HG03139 (cell line): Measurements from ENCODE around the gene TPM2.

ENCODE experiments used
- ATAC-seq: cut with Tn5 transposase; IDR thresholded peaks from one replicate; pipeline ENCODE4 v1.9.1; 2021; ENCODE audit not compliant: unreplicated experiment

The TPM2 gene

DNA sequence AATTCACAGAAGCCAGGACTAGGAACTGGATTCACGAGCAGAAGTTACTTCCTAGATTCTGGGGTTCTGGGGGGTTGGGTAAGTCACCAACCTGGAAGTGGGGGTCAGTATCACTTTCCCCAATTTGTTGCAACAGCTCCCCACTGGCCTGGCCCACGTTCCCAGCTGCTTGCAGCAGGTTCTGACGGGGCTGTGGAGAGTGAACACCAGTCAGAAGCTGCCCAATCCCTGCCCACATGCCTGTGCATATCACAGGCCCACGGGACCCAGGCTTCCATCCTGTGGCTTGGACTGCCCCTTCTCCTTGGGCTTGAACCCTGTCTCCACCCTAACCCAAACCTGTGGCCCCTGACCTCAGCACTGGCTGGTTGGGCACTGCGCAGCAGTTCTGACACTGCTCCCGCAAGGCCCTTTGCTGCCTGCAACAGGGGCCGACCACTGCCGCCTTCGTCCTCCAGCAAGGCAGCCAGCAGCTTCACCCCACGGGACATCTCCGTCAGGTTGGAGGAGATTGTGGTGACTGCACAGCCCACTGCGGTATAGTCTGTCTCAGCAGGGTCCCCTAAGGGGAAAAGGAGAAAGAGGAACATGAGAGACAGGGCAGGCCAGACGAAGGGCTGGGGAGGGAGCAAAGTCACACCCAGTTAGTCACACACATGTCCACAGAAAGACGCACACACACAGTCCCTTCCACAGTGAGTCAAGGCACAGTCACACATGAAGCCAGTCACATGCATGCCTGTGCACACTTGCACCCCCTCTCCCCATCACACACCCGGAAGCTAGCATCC lies 29.2 kb upstream of the TPM2 start:
- ATAC-seq: peak; percentile 45

DNA sequence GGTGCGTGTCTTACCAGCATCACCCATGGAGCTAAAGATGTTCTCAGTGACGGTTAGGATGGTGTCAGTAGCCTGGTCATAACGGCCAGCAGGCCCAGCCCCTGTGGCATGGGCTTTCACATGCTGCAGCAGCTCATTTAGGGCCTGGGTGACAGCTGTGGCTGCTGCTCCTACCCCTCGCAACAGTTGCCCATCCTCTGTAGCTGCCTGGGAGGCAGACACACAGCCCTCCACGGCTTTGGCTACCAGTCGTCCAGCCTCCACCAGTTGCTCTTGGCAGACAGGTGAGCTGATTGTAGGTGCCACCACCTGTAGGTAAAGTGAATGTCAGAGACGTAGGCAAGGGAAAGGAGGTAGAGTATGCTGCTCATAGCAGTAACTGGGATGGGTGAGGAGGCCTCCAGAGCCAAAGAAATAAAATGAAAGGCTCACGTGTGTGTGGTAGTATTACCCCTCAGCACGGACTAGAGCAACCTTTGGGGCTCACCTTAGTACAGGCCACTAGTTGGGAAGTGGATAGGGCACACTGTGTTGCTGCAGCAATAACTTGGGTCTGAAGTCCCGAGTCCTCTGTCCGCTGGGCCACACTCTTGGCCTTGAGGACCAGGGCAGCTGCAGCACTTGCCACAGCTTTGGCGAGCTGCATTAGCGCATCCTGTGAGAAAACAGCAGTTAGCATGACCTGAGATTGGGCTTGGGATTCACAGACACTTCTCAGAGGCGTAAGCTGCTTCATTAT lies 27.6 kb upstream of the TPM2 start:
- no peak for ATAC-seq

DNA sequence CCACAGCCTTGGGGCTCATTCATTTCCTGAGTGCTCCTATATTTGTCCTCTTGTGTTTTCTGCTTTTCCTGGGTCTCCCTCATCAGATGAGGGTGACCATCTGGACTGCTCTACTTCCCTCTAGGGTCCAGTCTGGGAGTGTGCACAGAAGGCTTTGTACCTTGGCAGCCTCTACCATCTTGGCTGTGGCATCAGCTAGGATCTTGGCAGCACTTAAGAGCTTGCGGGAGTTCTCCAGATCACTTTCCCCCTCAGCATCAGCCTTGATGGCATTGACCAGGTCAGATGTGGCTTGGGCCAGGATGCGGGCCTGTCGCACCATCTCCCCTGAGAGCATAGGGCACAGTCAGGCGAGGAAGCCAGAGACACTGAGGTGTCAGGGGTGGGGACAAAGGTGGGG lies 26.5 kb upstream of the TPM2 start:
- ATAC-seq: no peak

DNA sequence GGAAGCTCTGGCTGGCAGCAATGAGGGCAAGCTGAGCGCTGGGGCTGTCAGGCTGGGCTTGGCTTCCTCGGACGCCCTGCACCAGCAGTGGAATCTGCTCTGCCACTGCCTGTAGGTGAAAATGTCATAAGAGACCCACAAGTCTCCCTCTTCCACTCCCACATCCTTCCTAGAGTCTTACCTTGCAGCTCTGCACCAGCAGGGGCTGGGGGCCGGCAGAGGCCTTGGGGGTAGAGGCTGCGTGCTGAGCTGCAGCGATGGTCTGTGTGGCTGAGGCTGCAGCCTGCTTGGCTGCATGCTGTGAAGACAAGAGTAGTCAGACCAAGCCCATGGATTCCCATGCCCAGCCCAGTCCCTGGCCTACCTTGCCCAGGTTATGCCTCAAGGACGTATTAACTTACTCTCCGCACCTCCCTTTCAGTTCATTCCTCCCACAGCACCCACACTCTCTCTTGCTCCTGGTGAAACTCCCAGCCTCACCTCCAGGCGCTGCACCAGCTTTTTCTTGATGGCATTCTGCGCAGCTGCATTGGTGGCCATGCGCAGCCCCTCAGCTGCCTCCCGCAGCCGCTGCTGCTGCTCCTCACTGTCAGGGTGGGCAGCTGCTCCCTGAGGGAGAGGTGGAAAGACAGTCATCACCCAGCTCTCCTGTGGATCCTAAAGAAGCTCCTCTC lies 25.0 kb upstream of the TPM2 start:
- ATAC-seq: no peak

DNA sequence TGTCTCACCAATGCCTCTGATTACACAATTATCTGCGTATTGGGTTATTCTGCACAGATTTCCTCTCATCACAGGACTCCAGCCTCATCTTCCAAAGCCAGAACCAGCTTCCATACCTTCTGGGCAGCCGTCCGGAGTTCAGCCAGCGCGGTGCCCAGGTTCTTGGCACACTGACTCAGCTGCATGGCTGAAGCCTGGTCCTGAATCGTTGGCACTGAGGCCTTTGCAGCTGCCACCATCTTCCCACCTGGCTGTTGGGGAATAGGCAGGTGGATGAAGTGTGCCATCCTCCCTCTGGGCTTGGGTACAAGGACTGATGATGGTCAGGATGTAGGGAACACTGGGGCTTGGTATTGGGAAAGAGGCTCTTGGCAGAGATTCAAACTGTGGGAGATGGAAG lies 24.4 kb upstream of the TPM2 start:
- ATAC-seq: no peak

DNA sequence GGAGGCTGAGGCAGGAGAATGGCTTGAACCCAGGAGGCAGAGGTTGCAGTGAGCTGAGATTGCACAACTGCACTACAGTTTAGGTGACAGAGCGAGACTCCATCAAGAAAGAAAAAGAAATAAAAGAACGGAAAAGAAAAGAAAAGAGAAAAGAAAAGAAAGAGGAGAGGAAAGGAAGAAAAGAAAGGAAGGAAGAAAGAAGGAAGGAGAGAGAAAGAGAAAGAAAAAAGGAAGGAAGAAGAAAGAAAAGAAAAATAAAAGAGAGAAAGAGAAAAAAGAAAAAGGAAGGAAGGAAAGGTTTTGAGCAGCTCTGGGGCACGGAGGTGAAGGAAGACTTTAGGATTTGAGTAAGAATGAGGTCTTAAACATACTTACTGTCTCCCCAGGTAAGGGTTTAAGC lies 23.9 kb upstream of the TPM2 start:
- no peak for ATAC-seq

DNA sequence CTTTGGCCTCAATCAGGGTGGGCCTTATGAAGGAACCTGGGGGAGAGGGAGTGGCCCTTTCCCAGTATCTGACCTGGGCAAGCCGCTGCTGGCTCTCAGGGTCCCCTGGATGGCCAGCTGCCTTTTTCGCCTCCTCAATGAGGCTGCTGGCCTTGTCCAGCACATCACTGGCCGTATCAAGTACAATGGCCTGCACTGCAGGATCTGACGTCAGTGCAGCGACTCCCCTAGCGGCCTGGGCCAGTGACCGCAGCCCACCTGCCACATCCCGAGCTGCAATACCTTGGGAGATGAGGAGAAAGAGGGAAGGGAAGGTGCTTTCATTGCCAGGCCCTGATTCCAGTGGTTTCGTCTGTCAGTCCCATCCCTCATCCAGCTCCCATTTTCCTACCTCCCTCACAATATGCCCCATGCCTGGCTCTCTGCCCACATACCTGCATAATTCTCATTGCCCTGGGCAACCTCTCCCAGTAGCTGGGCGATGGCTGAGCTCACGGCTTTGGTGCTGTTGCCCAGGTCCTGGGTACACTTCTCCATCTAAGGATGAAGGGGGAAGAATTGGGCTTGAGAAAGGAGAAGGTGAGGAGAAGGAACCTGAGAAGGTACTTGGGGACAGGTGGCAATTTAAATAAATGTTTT lies 23.2 kb upstream of the TPM2 start:
- no peak for ATAC-seq

DNA sequence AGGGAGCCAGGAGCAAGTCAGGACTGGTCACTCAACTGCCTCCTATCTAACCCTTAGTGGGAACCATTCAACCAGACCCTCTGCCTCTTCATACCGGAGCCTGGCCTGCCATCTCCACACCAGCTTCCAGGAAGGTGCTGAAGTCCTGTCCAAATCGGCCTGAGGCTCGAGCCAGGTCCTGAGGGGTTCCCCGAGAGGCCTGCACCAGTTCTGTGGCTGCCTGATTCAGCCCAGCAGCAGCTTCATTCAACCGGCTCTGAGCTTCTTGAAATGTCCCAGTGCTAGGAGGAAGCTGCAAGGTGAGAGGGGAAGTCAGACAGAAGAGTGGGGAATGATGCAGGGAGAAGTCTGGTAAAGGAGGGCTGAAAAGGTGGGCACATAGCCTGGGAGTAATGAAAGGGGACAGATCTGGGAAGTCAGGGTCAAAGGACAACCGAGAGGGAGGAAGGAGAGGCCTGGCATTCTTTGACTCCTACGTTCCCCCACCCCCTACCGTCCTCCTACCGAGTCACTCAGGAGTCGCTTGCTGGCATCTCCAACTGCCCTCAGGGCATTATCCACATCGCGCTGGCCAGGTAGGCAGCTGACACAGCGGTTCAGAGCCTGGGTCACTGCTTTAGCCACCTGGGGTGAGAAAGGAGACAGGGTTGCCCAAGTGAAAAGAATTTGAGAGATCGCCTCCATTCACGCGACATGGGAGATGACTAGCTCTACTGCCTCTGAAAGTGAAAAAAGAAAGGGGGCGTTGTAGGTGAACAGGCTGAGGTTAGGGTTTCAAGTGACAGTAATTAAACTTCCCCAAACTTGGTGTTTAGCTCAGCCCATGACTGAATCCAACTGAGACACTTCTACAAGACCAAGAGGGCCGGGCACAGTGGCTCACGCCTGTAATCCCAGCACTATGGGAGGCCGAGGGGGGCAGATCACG lies 22.0 kb upstream of the TPM2 start:
- ATAC-seq: no peak

DNA sequence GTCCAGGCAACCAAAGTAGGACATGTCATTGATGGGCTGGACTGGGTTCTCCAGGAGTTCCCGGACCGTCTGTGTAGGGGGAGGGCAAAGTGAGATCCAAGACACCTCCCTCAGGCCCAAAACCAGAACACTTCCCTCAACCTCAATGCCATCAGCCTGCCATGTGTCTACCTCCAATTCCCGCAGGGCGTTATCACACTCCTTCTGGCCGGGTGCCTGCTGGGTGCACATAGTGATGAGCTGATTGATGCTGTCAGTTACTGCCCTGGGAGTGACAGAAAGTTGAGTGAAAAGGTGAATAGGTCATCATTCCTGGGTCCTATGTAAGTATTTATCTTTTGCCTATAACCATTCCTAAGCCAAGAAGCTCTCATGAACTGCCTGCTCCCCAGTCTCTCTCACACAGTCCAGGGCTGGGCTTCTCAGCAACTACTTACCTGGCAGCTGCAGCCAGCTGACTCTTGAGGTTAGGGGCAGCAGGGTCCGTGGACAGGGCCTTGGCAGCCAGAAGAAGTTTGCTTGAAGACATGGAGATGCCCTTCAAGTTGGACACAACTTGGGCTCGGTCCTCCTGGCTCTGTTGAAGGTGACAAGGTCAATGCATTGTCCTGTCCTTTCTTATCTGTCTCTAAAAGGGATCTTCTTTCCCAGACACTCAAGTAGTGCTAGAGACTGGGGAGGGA lies 21.2 kb upstream of the TPM2 start:
- no peak for ATAC-seq

DNA sequence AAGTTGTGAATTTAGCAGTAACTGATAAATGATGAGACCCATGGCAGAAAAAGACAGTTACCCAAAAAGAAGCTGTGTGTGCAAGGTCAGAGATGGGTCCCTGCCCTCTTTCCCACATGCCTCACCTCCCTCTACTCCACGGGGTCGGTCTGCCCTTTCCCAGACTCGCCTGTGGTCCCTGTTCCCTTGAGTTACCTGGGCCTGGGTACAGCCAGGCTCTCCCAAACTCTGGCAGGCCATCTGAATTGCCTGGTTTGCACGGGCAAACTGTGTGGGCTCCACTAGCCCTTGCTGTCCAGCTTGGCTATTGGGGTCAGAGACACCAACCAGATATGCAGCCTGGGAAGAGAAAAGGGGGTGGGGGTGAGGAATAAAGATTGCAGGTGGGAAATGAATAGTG lies 18.4 kb upstream of the TPM2 start:
- no peak for ATAC-seq

DNA sequence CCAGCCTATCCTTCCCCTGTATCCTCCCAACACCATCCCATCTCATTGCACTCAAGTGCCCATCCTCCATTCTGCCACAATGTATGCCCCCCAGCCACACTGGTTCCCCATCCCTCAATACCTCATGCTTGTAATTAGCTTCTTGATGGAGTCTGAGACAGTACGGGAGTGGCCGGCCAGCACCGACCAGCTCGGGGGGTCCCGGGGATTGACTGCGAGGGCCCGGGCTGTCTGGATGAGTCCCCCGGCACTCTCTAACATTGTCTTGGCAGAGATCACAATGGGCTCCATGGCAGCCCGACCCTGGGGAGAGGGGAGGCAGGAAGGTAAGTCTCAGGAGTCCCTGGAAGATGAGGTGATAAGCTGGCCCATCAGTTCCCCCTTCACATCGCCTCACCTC lies 17.2 kb upstream of the TPM2 start:
- ATAC-seq: no peak

DNA sequence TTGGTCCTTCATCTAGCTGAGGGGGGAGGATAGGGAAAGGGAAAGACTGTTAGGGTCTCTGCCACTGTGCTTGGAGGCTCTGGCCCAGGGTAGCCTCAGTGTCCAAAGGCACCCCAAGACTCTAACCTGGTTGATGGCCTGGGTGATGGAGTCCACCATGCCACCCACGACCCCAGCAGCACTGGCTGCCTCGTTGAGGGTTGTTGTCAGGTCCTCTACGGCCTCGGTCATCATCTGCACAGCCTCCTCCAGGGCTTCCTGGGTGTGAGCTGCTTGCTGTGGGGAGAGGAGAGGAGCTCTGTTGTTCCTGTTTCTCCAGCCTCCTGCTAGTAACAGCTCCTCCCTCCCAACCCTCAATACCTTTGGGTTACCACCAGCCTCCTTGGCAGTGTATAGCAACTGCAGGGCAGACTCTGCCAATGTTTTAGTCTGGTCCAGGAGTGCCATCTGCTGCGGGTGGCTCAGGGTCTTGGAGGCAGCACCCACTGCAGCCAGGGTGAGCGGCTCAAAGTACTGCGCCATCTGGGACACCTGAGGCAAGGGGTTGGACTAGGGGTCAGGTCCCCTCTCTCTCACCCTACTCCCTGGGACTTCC lies 16.2 kb upstream of the TPM2 start:
- ATAC-seq: no peak

DNA sequence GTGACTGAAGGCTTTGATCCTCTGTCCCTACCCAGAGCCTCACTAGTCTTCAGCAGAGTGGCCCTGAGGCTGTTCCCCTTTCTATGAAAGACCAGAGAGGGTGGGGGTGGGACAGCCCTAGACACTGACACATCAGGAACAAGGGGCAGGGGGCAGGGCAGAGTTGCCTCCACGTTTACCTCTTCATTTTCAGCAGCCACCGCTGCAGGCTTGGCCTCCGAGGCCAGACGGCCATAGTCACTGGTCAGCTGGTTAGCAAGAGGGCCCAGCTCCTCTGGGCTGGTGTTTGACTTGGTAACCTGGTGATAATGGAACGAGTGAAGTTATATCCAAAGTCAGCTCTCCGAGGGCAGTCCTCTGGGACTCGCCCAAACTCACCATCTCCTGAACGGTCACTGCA lies 15.6 kb upstream of the TPM2 start:
- no peak for ATAC-seq

DNA sequence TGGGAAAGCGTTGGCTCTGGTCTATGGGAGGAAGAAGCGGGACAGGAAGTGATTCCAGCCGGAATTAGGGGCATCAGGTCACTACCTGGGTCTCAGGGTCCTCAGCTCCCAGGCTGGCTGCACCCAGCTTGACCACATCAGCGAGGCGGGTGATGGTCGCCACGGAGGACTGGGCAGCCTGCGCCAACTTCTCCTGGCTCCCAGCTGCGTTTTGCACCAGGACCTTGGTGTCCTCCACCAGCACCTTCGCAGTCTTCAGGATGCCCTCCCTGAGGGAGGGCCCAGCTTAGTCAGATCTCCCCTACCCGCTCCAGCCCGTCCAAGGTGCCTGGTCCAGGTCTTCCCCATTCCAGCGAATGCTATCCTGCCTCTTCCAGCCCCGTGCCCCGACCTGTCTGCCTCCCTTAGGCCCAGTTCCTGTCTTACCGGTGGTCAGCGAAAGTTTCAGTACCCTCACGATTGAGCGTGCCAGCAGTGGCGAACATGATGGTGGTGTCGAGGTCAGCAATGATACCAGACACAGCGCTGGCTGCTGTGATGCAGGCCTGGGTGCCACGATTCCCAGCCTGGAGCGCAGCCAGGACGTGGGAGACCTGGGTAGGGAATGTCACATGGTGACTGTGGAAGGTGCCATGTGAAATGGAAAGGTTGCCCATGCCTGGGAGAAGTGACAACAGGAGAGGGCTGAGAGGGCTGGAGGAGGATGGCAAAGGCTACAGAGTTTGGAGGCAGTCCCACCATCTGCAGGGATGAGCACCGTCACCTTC lies 14.4 kb upstream of the TPM2 start:
- no peak for ATAC-seq

DNA sequence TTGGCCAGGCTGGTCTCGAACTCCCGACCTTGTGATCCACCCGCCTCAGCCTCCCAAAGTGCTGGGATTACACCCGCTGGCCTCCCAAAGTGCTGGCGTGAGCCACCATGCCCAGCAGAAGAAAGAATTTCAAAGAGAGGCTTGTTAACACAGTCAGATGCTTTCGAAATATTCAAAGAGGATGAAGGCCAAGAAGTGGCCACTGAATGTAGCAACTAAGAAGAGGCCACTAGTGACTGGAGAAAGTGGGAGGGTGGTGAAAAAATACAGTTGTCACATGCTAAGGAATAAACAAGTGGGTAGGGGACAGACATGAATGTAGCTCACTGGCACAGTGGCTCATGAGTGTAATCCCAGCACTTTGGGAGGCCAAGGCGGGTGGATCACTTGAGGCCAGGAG lies 13.0 kb upstream of the TPM2 start:
- no peak for ATAC-seq

DNA sequence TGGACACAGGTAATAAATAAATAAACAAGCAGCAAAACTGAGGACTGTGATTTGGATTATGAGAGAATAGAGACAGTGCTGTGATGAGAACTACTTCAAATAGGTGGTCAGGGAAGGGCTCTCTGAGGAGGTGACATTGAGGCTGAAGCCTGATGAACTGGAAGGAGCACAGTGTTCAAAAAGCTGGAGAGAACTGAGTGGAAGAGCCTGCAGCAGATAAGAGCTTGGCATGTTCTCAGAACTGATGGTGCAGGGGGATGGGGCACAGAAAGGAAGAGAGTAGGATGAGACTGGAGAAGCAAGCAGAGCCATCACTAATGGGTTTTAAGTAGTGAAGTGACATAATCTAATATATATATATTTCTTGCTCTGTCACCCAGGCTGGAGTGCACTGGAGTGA lies 11.2 kb upstream of the TPM2 start:
- no peak for ATAC-seq

DNA sequence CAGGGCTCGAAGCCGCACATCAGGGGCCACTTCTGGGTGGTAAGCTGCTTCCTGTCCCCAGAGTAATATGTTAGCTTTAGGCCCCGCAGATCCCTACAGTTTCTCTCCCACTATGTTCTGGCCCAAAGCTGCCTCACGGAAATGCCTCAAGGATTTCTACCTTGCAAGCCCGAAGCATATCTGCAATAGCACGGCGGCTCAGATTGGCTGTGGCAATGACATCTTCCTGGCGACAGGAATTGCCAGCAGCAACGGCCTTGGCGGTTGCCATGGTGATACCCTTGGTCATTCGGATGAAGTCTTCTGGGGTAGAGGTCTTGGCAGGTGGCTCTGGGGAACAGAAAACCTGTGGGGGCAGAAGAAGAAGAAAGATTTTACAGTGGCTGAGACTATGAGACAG lies 10.3 kb upstream of the TPM2 start:
- no peak for ATAC-seq

DNA sequence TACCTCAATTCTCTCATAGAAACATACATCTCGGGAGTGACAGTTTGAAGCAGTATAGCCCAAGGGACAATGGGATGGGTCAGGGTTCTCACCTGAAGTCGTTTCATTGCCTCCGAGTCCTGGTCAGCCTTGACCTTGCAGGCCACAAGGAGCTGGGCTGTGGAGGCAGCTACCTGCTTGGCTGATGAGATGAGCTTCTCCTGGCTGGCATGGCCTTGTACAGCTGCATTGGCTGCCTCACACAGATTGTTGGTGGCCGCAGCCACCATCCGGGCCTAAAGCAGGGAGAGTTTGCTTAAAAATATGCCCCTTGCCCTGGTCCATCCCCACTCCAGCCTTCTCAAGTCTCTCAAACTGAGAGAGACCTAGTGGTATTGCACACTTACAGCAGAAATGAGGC lies 8.5 kb upstream of the TPM2 start:
- ATAC-seq: no peak

DNA sequence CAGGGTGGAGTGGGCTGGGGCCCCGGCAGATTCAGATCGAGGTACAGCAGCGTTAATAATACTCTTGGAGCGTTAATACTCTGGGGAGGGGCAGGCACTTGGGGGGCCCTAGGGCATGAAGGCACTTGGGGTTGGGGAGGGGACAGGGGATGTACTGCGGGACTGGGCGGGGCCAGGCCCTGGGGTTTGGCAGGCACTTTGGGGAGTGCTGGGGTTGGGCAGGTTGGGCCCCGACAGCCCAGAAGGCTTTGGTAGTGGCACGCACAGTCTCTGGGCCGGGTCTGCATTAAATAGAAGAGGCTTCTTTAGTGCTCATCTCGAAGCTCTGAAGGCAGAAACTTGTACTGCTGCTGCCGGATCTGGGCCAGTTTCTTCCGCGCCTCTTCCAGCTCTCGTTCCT lies 7.8 kb upstream of the TPM2 start:
- no peak for ATAC-seq
